ENCODE results near the gene TWNK.

DNA sequence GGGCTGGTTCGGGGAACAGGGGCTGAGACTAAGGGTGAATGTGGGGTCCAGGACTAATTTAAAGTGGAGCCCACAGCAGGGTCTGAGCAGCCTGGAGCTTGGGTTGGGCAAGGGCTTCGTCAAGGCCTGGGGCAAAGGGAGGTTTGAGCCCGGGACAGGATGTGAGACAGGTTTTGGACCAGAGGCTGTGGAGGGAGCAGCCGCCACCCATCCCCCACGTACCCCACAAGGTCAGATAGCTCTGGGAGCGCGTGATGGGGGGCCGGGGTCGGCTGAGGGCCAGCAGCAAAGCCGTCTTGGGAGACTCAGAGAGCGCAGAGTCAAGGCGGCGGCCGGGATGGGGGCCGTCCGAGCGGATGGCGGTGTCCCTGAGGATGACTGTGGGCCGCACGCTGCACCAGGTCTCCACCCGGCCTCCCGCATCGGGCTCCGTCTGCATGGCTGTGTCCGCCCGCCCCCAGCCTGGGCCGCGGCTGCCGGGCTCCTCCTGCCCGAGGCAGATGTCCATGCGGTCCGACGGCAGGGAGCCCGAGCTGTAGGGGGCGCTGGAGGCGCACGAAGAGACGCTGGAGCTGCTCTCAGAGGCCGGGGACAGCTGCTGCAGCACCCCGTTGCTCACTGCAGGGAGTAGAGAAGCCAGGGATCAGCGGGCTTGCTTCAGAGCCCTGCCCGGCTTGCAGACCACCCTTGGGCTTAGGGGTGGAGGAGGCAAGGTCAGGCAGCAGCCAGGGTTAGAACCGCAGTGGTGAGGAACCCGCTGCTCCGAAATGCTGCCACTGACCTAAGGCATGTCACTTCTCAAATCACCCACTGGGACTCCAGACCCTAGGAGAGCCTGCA, 31.5 kb downstream of the TWNK start:
- TF ChIP-seq, protein P1, sequence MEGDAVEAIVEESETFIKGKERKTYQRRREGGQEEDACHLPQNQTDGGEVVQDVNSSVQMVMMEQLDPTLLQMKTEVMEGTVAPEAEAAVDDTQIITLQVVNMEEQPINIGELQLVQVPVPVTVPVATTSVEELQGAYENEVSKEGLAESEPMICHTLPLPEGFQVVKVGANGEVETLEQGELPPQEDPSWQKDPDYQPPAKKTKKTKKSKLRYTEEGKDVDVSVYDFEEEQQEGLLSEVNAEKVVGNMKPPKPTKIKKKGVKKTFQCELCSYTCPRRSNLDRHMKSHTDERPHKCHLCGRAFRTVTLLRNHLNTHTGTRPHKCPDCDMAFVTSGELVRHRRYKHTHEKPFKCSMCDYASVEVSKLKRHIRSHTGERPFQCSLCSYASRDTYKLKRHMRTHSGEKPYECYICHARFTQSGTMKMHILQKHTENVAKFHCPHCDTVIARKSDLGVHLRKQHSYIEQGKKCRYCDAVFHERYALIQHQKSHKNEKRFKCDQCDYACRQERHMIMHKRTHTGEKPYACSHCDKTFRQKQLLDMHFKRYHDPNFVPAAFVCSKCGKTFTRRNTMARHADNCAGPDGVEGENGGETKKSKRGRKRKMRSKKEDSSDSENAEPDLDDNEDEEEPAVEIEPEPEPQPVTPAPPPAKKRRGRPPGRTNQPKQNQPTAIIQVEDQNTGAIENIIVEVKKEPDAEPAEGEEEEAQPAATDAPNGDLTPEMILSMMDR (conservative IDR thresholded peaks at IDR 0.05 in 1 of 2, IDR thresholded peaks at IDR 0.05 in 1 of 2; ENCODE audit: extremely low read depth in 1 of 2, insufficient read depth in 1 of 2, low read depth in 1 of 2, low read length in 2 of 2): peak; percentile 64 to 83
- TF ChIP-seq EZH2 (IDR thresholded peaks at IDR 0.05; ENCODE audit: borderline replicate concordance, low read length): no peak
